Measurements from ENCODE around the gene POMT1. TPM values are rescaled to one million over a fixed set of nuclear protein-coding genes. Genes with fewer than 3 reads are reported as not detected.
"Not testable (repeated sequence)": the region's sequence is repeated elsewhere in the genome, so short reads cannot be mapped to it uniquely, and the experiment has no call there.

The POMT1 gene
- total and polyA plus RNA-seq, 2 experiments from 2014 or later, result 35.3 to 44.8 TPM

DNA sequence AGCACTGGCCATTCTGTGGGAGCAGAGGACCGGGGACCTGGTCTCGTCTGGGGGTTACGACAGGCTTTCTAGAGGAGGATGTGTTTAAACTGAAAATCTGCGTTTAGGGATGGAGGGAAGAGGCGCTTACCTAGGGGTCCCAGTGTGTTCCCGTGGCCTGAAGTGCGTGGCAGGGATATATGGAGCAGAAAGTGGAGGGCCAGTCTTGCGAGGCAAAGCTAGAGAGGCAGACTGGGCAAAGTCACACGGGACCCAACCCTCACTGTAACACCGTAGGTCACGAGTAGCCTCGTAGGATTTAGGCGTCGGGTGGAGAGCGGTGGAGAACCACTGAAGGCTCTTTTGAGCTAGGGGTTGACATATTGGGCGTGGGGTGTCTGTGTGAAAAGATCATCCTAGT, 32.8 kb upstream of the POMT1 start:
- Histone ChIP-seq H4K20me1 (ENCODE audit: insufficient read depth, poor library complexity, severe bottlenecking) (peaks cover 27% of the 10 kb centered on the region), H3K4me1 (ENCODE audit: insufficient read depth) (no peaks in the 10 kb centered on the region)
- TF ChIP-seq EZH2phosphoT487 (IDR thresholded peaks at IDR 0.05; ENCODE audit: low read depth, severe bottlenecking, unreplicated experiment) (no peak), EZH2 (IDR thresholded peaks at IDR 0.05; ENCODE audit: borderline replicate concordance) (no peak)
- TF ChIP-seq, protein P1, sequence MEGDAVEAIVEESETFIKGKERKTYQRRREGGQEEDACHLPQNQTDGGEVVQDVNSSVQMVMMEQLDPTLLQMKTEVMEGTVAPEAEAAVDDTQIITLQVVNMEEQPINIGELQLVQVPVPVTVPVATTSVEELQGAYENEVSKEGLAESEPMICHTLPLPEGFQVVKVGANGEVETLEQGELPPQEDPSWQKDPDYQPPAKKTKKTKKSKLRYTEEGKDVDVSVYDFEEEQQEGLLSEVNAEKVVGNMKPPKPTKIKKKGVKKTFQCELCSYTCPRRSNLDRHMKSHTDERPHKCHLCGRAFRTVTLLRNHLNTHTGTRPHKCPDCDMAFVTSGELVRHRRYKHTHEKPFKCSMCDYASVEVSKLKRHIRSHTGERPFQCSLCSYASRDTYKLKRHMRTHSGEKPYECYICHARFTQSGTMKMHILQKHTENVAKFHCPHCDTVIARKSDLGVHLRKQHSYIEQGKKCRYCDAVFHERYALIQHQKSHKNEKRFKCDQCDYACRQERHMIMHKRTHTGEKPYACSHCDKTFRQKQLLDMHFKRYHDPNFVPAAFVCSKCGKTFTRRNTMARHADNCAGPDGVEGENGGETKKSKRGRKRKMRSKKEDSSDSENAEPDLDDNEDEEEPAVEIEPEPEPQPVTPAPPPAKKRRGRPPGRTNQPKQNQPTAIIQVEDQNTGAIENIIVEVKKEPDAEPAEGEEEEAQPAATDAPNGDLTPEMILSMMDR (IDR thresholded peaks at IDR 0.05; ENCODE audit: poor library complexity), result no peak

DNA sequence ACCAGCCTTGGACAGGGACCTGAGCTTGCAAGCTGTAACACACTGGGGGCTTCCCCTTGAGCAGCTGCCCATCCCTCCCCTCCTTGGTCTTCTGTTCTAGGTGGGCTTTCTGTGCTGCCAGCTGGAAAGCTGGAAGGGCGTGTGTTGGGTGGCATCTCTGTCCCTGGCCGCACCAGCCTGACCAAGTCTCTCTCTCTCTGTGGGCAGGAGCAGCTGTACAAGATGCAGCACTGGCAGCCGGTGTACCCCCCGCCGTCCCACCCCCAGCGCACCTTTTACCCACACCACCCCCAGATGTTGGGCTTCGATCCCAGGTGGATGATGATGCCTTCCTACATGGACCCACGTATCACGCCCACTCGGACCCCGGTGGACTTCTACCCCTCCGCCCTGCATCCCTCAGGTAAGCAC, 32.1 kb upstream of the POMT1 start:
- no peak overlapping the region for H3K27ac ChIP-seq
- TF ChIP-seq EZH2 (IDR thresholded peaks at IDR 0.05; ENCODE audit: borderline replicate concordance), result no peak
- TF ChIP-seq, protein P1 (IDR thresholded peaks at IDR 0.05; ENCODE audit: poor library complexity), result no peak
- no peak for TF ChIP-seq EZH2phosphoT487 (IDR thresholded peaks at IDR 0.05; ENCODE audit: low read depth, severe bottlenecking, unreplicated experiment)
- no peaks in the 10 kb centered on the region for H3K9me2 ChIP-seq (replicated peaks; ENCODE audit: insufficient read depth)
- WGBS (ENCODE audit: low lambda C conversion rate, missing lambda C conversion rate), result 97% methylated on average over 8 of the region's 12 CpGs
- H3K4me2 ChIP-seq, result no peak overlapping the region
- no peak overlapping the region for H2AFZ ChIP-seq
- H3K36me3 ChIP-seq (replicated peaks; ENCODE audit: insufficient read depth, low read depth), result peaks cover 5% of the 10 kb centered on the region
- no peaks in the 10 kb centered on the region for H3K27me3 ChIP-seq
- peaks cover 65% of the 10 kb centered on the region for H3K79me2 ChIP-seq
- no peak overlapping the region for H3K4me3 ChIP-seq
- no peak for DNase-seq (ENCODE audit: low spot score)
- H3K4me1 ChIP-seq (ENCODE audit: insufficient read depth), result no peaks in the 10 kb centered on the region
- H4K20me1 ChIP-seq (ENCODE audit: insufficient read depth, poor library complexity, severe bottlenecking), result peaks cover 27% of the 10 kb centered on the region
- no peaks in the 10 kb centered on the region for H3K9me3 ChIP-seq (ENCODE audit: low read depth)

More for the DNA sequence above, 32.8 kb upstream of the POMT1 start:
- H3K27ac ChIP-seq, result no peak overlapping the region
- H2AFZ ChIP-seq, result no peak overlapping the region
- peaks cover 66% of the 10 kb centered on the region for H3K79me2 ChIP-seq
- peaks cover 5% of the 10 kb centered on the region for H3K36me3 ChIP-seq (replicated peaks; ENCODE audit: insufficient read depth, low read depth)
- H3K9me2 ChIP-seq (replicated peaks; ENCODE audit: insufficient read depth), result no peaks in the 10 kb centered on the region
- H3K9me3 ChIP-seq (ENCODE audit: low read depth), result no peaks in the 10 kb centered on the region
- H3K4me3 ChIP-seq, result no peak overlapping the region
- no peak overlapping the region for H3K4me2 ChIP-seq
- no peak for DNase-seq (ENCODE audit: low spot score)
- 98% methylated on average over 16 of the region's 16 CpGs for WGBS (ENCODE audit: low lambda C conversion rate, missing lambda C conversion rate)
- H3K27me3 ChIP-seq, result no peaks in the 10 kb centered on the region

DNA sequence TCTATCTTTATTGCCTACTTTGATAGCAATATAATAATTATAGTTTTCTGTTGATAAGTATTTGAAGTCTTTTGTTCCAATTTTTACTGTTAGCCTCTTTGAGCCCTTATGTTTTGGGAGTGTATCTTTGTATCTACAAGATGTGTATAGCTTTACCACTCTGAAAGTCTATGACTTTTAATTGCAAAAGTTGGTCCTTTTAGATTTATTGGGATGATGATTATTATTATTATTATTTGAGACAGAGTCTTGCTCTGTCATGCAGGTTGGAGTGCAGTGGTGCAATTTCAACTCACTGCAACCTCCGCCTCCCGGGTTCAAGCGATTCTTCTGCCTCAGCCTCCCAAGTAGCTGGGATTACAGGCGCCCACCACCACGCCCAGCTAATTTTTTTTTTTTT, 30.6 kb upstream of the POMT1 start:
- 96% methylated on average over 5 of the region's 5 CpGs for WGBS (ENCODE audit: low lambda C conversion rate, missing lambda C conversion rate)
- H3K36me3 ChIP-seq (replicated peaks; ENCODE audit: insufficient read depth, low read depth); H2AFZ ChIP-seq; H3K27me3 ChIP-seq; H3K4me1 ChIP-seq (ENCODE audit: insufficient read depth); H3K9me2 ChIP-seq (replicated peaks; ENCODE audit: insufficient read depth); H3K27ac ChIP-seq; H3K4me3 ChIP-seq; DNase-seq (ENCODE audit: low spot score); H3K4me2 ChIP-seq; H3K9me3 ChIP-seq (ENCODE audit: low read depth): not testable (repeated sequence)
- H4K20me1 ChIP-seq (ENCODE audit: insufficient read depth, poor library complexity, severe bottlenecking), result peaks cover 31% of the 10 kb centered on the region
- H3K79me2 ChIP-seq, result peaks cover 57% of the 10 kb centered on the region

DNA sequence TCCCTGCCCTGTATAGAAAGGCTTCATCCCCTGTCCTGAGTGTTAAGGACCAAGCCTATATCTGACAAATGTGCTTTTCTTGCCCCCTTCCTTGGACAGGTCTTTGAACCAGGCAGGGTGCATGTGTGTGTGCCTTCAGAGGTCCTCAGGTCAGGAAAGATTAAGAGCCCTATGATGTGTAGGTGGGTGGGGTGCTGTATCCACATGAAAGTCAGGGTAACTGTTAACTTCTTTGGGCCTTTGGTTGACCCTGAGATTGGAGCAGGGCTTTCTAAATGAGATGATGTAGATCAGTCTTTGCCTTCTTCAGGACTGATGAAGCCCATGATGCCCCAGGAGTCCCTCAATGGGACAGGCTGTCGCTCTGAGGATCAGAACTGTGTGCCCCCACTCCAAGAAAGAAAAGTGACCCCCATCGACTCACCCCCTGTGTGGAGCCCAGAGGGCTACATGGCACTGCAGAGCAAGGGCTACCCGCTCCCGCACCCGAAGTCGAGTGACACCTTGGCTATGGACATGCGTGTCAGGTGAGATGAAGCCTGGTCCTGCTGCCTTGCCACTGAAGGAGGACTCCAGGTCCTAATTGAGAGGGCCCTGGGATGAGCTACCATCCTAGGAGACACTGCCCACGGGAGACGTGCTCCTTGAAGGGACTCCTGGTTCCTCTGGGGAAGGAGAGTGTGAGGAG, 29.4 kb upstream of the POMT1 start:
- no peak overlapping the region for H3K27ac ChIP-seq
- H3K9me3 ChIP-seq (ENCODE audit: low read depth), result no peaks in the 10 kb centered on the region
- no peak overlapping the region for H3K4me3 ChIP-seq
- H3K36me3 ChIP-seq (replicated peaks; ENCODE audit: insufficient read depth, low read depth), result peaks cover 5% of the 10 kb centered on the region
- no peaks in the 10 kb centered on the region for H3K4me1 ChIP-seq (ENCODE audit: insufficient read depth)
- TF ChIP-seq EZH2 (IDR thresholded peaks at IDR 0.05; ENCODE audit: borderline replicate concordance), result no peak
- TF ChIP-seq EZH2phosphoT487 (IDR thresholded peaks at IDR 0.05; ENCODE audit: low read depth, severe bottlenecking, unreplicated experiment), result no peak
- TF ChIP-seq, protein P1 (IDR thresholded peaks at IDR 0.05; ENCODE audit: poor library complexity), result no peak
- no peak overlapping the region for H3K4me2 ChIP-seq
- 98% methylated on average over 9 of the region's 9 CpGs for WGBS (ENCODE audit: low lambda C conversion rate, missing lambda C conversion rate)
- DNase-seq (ENCODE audit: low spot score), result no peak
- H3K27me3 ChIP-seq, result no peaks in the 10 kb centered on the region
- peaks cover 57% of the 10 kb centered on the region for H3K79me2 ChIP-seq
- H4K20me1 ChIP-seq (ENCODE audit: insufficient read depth, poor library complexity, severe bottlenecking), result peaks cover 31% of the 10 kb centered on the region
- no peak overlapping the region for H2AFZ ChIP-seq
- H3K9me2 ChIP-seq (replicated peaks; ENCODE audit: insufficient read depth), result no peaks in the 10 kb centered on the region
